SU-DHL-6 (cell line): Measurements from ENCODE around the gene PRKCA.

Source experiments
- H2AFZ ChIP-seq: fragments of 200-600 bp; sonication (generic); 2 replicates; pipeline ENCODE4 v1.6.1; 2014; ENCODE audit warnings: low read depth, mild to moderate bottlenecking, moderate library complexity, mixed read lengths, antibody characterized with exemption, low read length; ENCODE audit not compliant: severe bottlenecking
- H3F3A ChIP-seq: fragments of 200-600 bp; shearing (Covaris generic); 2 replicates; pipeline ENCODE4 v1.6.0; 2016; ENCODE audit warnings: antibody characterized with exemption, mild to moderate bottlenecking; ENCODE audit not compliant: insufficient read depth
- H3K27ac ChIP-seq: fragments of 200-600 bp; sonication (generic); 2 replicates; pipeline ENCODE4 v1.5.1; 2016; ENCODE audit warnings: low read depth, mild to moderate bottlenecking, low read length, moderate library complexity, mixed read lengths
- H3K27me3 ChIP-seq: fragments of 200-600 bp; sonication (generic), shearing (Covaris generic); 2 replicates; pipeline ENCODE4 v1.6.0; 2014; ENCODE audit warnings: mild to moderate bottlenecking, low read length
- H3K36me3 ChIP-seq: fragments of 200-600 bp; sonication (generic); 2 replicates; pipeline ENCODE4 v1.6.1; 2014; ENCODE audit warnings: mild to moderate bottlenecking, low read length, mixed read lengths
- H3K4me2 ChIP-seq: fragments of 300-600, 200-600 bp; shearing (Covaris generic), sonication (generic); 2 replicates; pipeline ENCODE4 v1.6.0; 2014; ENCODE audit warnings: low read length, low read depth, mild to moderate bottlenecking; ENCODE audit not compliant: poor library complexity, severe bottlenecking
- H3K4me3 ChIP-seq: fragments of 200-600 bp; sonication (generic); 2 replicates; pipeline ENCODE4 v1.5.1; 2014; ENCODE audit warnings: antibody characterized with exemption, low read length, mild to moderate bottlenecking, mixed read lengths; ENCODE audit not compliant: insufficient read depth, poor library complexity, severe bottlenecking
- H3K79me2 ChIP-seq: fragments of 200-600 bp; sonication (generic); 2 replicates; pipeline ENCODE4 v1.6.1; 2014; ENCODE audit warnings: mild to moderate bottlenecking, low read length, moderate library complexity; ENCODE audit not compliant: insufficient read depth
- H3K9ac ChIP-seq: fragments of 200-600 bp; sonication (generic); 2 replicates; pipeline ENCODE4 v1.7.0; 2014; ENCODE audit warnings: mild to moderate bottlenecking, low read length
- H3K9me2 ChIP-seq: fragments of 200-600 bp; sonication (generic); replicated peaks from 2 replicates; pipeline ENCODE4 v1.6.1; 2014; ENCODE audit warnings: low read length; ENCODE audit not compliant: insufficient read depth
- H3K9me3 ChIP-seq: fragments of 200-600 bp; sonication (generic); 2 replicates; pipeline ENCODE4 v1.6.1; 2014; ENCODE audit warnings: low read length, mixed read lengths; ENCODE audit not compliant: insufficient read depth
- H4K20me1 ChIP-seq: fragments of 200-600 bp; sonication (generic); 2 replicates; pipeline ENCODE4 v1.6.1; 2014; ENCODE audit warnings: low read depth, mild to moderate bottlenecking, antibody characterized with exemption, low read length, moderate library complexity, mixed read lengths
- CTCF ChIP-seq: fragments of 200-600 bp; sonication (generic); IDR thresholded peaks from one replicate; pipeline ENCODE4 v1.5.1; 2017; ENCODE audit warnings: antibody characterized with exemption, mild to moderate bottlenecking, low read length, moderate library complexity; ENCODE audit not compliant: insufficient read depth, poor library complexity, severe bottlenecking
- EZH2phosphoT487 ChIP-seq: fragments of 200-600 bp; sonication (generic), shearing (Covaris generic); conservative IDR thresholded peaks from 2 replicates; pipeline ENCODE4 v1.6.1; 2018; ENCODE audit warnings: mild to moderate bottlenecking, antibody characterized with exemption, low read length, moderate library complexity, mixed read lengths

The PRKCA gene

GRCh38 chr17:66369830-66370229 is 67.4 kb downstream of the PRKCA start:
- Histone ChIP-seq H3K79me2 (peaks cover 97% of the 10 kb centered on the region), H4K20me1 (peaks cover 7% of the 10 kb centered on the region), H3K9ac (no peak overlapping the region)

GRCh38 chr17:66371561-66371960 is 69.1 kb downstream of the PRKCA start:
- TF ChIP-seq CTCF (no peak), EZH2phosphoT487 (no peak)
- Histone ChIP-seq H3K36me3 (no peaks in the 10 kb centered on the region), H3K9me2 (no peaks in the 10 kb centered on the region), H3K79me2 (peaks cover 97% of the 10 kb centered on the region), H4K20me1 (peaks cover 7% of the 10 kb centered on the region; the same call in 1 of the 2 replicates), H3K27me3 (no peaks in the 10 kb centered on the region), H3K4me2 (no peak overlapping the region), H3K9me3 (no peaks in the 10 kb centered on the region), H3F3A (0 out of 2 replicates have a peak, but pooled peaks cover 4% of the 10 kb centered on the region), H3K9ac (no peak overlapping the region), H3K27ac (no peak overlapping the region), H2AFZ (no peak overlapping the region), H3K4me3 (no peak overlapping the region)

More at GRCh38 chr17:66369830-66370229, 67.4 kb downstream of the PRKCA start:
- Histone ChIP-seq H3K9me2 (no peaks in the 10 kb centered on the region), H3F3A (peaks cover 12% of the 10 kb centered on the region; the same call in 1 of the 2 replicates), H2AFZ (no peak overlapping the region), H3K27ac (no peak overlapping the region), H3K4me2 (no peak overlapping the region), H3K4me3 (no peak overlapping the region), H3K36me3 (no peaks in the 10 kb centered on the region), H3K27me3 (no peaks in the 10 kb centered on the region), H3K9me3 (no peaks in the 10 kb centered on the region)
- TF ChIP-seq CTCF (no peak), EZH2phosphoT487 (no peak)

DNA sequence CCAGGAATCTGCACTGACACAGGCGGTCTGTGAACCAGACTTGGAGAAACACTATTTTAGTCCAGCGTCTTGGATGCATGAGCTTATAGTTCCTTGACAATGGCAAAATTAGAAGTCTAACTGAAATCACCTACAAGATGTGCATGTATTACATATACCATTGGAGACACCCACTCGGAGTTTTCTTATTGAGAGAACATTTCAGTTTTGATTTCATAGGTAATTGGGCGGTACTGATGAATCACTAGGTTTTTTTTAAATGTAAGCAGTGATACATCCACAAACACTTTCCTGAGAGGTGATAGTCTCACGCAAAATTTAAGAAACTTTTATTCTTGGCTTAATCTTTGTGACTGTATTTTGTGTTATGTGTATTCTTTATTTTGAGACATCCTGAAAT is 69.8 kb downstream of the PRKCA start:
- Histone ChIP-seq H3K27me3 (no peaks in the 10 kb centered on the region), H3K79me2 (peaks cover 95% of the 10 kb centered on the region), H3K4me3 (no peak overlapping the region), H3K9me2 (no peaks in the 10 kb centered on the region), H3K9ac (no peak overlapping the region), H3K36me3 (no peaks in the 10 kb centered on the region), H3F3A (0 out of 2 replicates have a peak, but pooled peaks cover 4% of the 10 kb centered on the region), H3K9me3 (no peaks in the 10 kb centered on the region), H2AFZ (no peak overlapping the region), H4K20me1 (peaks cover 4% of the 10 kb centered on the region; the same call in 1 of the 2 replicates), H3K27ac (no peak overlapping the region), H3K4me2 (no peak overlapping the region)
- TF ChIP-seq CTCF (no peak), EZH2phosphoT487 (no peak)
